Epithelial cell of esophagus (primary cell): ENCODE measurements around the gene ME3.
"Not testable (repeated sequence)": the region's sequence is repeated elsewhere in the genome, so short reads cannot be mapped to it uniquely, and the experiment has no call there.

Source experiments
- DNase-seq: peaks from one replicate; pipeline ENCODE4 v3.0.0; 2010; ENCODE audit warnings: low read depth
- H3K4me3 ChIP-seq: 2 replicates; pipeline ENCODE4 v1.5.1; 2011; ENCODE audit warnings: mild to moderate bottlenecking, low read length, control low read depth
- TF ChIP-seq, protein P1 (sequence below): IDR thresholded peaks from 2 replicates; pipeline ENCODE4 v1.5.1; 2011; ENCODE audit warnings: low read depth, mild to moderate bottlenecking, low read length, control low read depth, inconsistent platforms; ENCODE audit not compliant: insufficient read depth; ENCODE audit errors: missing control alignments

The ME3 gene

DNA sequence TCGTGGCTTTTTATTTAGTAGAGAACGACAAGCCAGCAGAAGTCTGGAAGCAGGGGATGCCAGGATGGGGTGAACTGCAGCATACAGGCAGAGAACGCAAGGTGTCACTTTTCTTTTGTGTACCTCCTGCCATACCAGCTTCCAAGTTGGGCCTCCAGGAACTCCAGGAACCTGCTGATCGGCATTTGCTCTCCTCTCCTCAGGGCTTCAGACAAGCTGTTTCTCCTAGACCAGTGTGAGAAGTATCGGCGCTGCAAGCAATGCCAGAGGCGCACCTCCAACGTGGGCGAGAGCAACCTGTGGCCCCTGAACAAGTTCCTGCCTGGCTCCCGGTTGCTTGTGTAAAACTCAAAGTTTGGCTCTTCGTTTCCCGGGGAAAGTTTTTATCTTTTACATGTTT, 250.0 kb downstream of the ME3 start:
- TF ChIP-seq, protein P1, sequence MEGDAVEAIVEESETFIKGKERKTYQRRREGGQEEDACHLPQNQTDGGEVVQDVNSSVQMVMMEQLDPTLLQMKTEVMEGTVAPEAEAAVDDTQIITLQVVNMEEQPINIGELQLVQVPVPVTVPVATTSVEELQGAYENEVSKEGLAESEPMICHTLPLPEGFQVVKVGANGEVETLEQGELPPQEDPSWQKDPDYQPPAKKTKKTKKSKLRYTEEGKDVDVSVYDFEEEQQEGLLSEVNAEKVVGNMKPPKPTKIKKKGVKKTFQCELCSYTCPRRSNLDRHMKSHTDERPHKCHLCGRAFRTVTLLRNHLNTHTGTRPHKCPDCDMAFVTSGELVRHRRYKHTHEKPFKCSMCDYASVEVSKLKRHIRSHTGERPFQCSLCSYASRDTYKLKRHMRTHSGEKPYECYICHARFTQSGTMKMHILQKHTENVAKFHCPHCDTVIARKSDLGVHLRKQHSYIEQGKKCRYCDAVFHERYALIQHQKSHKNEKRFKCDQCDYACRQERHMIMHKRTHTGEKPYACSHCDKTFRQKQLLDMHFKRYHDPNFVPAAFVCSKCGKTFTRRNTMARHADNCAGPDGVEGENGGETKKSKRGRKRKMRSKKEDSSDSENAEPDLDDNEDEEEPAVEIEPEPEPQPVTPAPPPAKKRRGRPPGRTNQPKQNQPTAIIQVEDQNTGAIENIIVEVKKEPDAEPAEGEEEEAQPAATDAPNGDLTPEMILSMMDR = no peak
- DNase-seq = peak; percentile 19

DNA sequence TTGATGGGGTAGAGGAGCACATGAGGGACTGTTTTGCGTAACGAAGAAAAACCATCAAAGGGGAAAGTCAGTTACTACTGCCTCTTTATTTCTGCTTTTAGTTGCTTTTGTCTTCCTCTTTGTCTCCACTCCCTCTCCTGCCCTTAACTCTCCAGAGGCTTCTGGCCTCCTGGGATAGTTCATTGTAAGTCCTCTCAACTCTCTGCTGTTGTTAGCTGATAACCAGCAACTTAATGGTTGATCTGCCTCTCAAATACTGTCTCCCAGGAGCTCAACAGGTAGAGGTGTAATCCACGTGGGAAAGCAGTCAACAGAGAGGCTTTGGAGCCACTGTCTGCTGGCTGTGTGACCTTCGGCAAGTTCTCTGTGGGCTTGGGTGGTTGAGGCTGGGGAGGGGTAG, 250.5 kb downstream of the ME3 start:
- H3K4me3 ChIP-seq = no peak overlapping the region
- TF ChIP-seq, protein P1 = no peak
- no peak for DNase-seq

More for the DNA sequence above, 250.0 kb downstream of the ME3 start:
- no peak overlapping the region for H3K4me3 ChIP-seq

DNA sequence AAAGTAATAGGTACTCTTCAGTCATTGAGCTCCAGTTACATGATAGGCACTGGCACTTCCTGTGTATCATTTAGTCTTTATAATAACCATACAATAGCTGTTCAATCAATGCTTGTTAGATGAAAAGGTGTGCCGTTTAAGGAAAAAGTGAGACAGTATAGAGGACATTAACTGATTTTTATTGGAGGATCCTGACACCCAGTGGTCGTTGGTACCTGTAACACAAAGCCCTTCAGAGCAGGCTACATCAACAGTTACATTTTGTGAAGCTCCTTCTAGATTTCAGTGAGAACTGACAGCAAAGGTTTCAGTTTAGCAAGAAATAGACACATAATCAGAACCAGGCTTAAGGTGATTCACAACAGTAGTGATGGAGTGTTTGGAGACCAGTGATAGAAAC, 253.5 kb downstream of the ME3 start:
- DNase-seq = peak; percentile 50

DNA sequence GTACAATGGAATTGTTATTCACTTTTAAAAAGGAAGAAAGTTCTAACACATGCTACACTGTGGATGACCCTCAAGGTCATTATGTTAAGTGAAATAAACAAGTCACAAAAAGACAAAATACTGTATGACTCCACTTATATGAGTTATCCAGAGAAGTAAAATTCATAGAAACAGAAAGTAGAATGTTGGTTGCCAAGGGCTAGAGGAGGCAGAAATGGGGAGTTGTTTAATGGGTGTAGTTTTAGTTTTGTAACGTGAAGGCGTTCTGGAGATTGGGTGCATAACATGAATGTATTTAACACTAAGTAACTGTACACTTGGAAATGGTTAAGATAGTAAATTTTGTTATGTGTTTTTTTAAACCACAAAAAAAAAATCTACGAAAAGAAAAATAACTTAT, 253.9 kb downstream of the ME3 start:
- TF ChIP-seq, protein P1 = no peak
- no peak overlapping the region for H3K4me3 ChIP-seq
- no peak for DNase-seq

More for the DNA sequence above, 253.5 kb downstream of the ME3 start:
- no peak overlapping the region for H3K4me3 ChIP-seq
- TF ChIP-seq, protein P1 = peak; percentile 42

DNA sequence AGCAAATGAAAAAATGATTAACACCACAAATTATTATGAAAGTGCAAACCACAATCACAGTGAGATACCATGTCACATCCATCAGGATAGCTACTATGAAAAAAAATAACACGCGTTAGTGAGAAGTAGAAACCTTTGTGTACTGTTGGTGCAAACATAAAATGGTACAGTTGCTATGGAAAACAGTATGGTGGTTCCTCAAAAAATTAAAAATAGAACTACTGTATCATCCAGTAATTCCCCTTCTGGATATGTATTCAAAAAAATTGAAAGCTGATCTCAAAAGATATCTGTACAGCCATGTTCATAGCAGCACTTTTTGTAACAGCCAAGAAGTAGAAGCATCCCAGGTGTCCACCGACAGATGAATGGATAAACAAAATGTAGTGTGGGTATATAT, 254.3 kb downstream of the ME3 start:
- H3K4me3 ChIP-seq = no peak overlapping the region
- no peak for DNase-seq
- TF ChIP-seq, protein P1 = no peak

DNA sequence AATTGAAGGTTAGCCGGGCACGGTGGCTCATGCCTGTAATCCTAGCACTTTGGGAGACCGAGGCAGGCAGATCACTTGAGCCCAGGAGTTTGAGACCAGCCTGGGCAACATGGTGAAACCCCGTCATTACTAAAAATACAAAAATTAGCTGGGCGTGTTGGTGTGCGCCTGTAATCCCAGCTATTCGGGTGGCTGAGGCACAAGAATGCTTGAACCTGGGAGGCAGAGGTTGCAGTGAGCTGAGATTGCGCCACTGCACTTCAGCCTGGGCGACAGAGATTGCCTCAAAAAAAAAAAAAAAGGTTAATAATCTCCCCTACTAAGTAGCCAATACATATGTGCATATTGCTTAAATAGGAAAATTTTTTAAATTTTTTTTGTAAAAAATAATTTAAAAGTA, 255.5 kb downstream of the ME3 start:
- H3K4me3 ChIP-seq, DNase-seq: not testable (repeated sequence)

DNA sequence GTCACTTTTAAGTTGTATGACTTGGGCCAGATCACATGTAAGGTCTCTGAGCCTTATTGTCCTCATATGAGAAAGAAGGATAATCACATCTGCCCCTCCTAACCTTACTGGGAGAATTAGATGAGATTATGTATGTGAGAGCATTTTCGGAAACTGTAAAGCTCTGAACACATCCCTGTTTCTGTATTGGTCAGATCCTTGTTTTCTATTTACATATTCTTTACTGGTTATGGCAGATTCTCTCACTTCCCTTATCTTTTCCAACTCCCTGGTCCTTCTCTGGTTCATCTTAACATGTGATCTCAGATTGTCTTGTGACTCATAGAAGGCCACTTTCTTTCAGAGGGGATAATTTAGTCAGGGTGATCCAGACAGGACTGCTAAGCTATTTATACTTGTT, 255.9 kb downstream of the ME3 start:
- H3K4me3 ChIP-seq = no peak overlapping the region
- TF ChIP-seq, protein P1 = no peak
- DNase-seq = peak; percentile 20
